ENCODE measurements around the gene INPP5A.

- TF ChIP-seq, protein P1, sequence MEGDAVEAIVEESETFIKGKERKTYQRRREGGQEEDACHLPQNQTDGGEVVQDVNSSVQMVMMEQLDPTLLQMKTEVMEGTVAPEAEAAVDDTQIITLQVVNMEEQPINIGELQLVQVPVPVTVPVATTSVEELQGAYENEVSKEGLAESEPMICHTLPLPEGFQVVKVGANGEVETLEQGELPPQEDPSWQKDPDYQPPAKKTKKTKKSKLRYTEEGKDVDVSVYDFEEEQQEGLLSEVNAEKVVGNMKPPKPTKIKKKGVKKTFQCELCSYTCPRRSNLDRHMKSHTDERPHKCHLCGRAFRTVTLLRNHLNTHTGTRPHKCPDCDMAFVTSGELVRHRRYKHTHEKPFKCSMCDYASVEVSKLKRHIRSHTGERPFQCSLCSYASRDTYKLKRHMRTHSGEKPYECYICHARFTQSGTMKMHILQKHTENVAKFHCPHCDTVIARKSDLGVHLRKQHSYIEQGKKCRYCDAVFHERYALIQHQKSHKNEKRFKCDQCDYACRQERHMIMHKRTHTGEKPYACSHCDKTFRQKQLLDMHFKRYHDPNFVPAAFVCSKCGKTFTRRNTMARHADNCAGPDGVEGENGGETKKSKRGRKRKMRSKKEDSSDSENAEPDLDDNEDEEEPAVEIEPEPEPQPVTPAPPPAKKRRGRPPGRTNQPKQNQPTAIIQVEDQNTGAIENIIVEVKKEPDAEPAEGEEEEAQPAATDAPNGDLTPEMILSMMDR (IDR thresholded peaks at IDR 0.05; ENCODE audit: low read depth, low read length, poor library complexity, severe bottlenecking): no peak
- no peak for TF ChIP-seq EZH2phosphoT487 (IDR thresholded peaks at IDR 0.05; ENCODE audit: borderline replicate concordance, low read length)
Observed at GRCh38 chr10:132786476-132786883, 248.9 kb downstream of the INPP5A start.

All from DOHH2 (cell line).